GM21381 (cell line): Measurements from ENCODE around the gene RELT.

Experiments
- ATAC-seq: cut with Tn5 transposase; IDR thresholded peaks from one replicate; pipeline ENCODE4 v1.9.1; 2021; ENCODE audit warnings: mild to moderate bottlenecking, moderate library complexity; ENCODE audit not compliant: unreplicated experiment

Gene RELT

DNA sequence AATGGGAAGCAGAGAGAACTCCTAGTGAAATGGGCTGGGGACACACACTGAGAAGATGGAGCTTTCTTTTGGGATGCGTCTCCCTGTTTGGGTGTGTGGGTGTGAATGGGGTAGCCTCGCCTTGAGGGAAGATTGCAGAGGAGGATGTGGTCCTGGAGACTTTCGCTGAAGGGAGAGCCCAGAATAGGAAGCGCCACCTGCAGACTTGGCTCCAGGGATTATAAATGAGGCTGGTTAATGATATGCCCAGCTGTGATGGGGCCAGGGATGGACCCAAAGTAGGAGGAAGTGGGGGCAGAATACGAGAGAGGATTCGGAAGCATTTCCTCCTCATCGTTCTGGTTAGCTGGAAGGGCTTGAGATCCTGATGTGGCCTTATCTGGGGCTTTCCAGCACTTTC is 13.7 kb downstream of the RELT start:
- ATAC-seq: no peak

DNA sequence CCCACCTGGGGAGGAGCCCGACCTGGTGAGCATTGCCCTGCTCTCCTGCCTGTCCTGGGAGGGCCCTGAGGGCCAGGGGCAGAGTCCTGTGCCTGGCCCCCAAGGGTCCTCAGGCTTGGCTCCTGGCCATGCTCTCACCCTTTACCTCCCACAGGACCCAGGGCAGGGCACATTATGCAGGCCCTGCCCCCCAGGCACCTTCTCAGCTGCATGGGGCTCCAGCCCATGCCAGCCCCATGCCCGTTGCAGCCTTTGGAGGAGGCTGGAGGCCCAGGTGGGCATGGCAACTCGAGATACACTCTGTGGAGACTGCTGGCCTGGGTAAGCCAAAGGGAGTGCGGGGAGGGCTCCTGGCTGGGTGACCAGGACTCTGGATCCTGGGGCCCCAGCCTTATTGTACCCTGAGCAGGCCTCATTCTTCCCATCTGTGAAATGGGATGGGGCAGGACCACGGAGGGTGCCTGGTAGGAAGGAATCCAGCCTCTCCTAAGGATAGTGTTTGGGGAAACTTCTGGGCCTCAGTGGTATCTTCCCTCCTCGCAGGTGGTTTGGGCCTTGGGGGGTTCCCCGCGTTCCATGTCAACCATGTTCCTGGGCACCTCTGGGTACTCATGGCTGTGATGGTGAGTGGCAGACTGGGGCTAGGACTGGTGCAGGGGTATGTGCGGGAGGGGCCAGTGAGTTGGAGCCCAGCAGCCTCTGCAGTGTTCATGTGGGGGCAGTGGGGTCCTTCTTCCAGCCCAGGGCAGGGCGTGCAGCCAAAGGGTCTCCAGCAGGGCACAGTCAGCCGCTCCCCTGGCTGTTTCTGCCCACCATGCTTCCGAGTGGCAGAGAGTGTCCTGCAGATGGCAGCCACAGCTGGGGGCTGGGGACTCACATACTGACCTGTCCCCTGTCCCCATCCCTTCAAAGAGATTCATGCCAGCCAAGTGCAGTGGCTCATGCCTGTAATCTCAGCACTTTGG is 14.7 kb downstream of the RELT start:
- no peak for ATAC-seq

DNA sequence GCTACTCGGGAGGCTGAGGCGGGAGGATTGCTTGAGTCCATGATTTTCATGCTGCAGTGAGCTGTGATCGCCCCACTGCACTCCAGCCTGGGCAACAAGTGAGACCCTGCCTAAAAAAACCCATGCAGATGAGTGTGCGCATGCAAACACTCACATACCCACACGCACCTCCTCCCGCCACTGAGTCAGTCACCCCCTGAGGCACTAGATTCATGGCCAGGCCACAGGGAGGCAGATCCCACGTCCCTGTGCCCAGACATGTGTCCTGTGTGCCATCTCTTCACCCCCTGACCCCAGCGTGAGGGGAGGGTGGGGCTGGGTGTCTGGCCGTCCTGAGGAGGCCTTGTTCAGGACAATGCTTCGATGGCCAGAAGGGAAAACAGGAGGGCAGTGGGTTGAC is 15.5 kb downstream of the RELT start:
- no peak for ATAC-seq

DNA sequence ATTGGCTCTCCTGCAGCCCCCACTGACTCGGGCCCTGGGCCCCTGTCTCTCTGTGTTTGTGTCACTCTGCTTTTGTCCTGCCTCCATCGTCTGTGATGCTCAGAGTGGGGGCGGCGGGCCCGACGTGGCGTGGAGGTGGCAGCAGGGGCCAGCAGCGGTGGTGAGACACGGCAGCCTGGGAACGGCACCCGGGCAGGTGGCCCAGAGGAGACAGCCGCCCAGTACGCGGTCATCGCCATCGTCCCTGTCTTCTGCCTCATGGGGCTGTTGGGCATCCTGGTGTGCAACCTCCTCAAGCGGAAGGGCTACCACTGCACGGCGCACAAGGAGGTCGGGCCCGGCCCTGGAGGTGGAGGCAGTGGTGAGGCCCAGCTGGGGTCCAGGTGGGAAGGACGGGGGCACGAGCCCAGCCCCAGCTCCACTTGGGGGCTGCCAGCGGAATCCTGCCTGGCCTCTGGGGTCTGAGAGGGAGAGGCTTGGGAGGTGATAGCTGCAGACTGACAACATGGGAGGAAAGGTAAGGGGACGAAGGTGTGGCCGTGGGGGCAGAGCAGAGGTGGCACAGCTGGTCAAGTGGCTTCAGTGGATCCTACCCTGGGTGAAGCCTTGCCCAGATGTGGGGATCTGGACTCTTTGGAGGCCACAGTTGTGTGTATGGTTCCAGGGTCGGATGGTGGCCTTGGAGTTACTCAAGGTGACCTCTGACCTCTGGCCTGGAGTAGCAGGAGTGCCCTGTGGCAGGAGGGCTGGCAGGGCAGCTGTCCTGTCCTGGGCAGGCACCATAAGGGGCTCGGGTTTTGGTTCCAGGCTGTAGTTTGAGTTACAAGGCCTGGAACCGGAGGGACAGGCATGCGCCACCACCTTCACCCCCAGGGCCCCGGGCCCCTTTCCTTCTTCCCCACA is 16.2 kb downstream of the RELT start:
- no peak for ATAC-seq

DNA sequence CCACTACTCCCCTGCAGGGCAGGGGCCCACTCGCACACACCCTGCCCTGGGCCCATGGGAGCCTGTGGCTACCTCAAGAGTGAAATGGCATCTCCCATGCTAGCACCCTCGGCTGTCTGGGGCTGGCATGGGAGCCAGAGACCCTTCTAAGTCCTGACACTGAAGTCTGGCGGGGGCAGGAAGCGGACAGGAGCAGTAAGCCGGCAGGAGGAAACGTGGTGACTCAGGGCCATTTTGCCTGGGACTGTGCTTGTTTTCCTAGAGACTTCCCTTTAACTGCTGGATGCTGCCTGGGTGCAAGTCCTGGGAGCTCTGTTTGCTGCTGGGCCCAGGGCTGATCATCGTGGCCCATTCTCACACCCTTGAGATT is 16.8 kb downstream of the RELT start:
- no peak for ATAC-seq

DNA sequence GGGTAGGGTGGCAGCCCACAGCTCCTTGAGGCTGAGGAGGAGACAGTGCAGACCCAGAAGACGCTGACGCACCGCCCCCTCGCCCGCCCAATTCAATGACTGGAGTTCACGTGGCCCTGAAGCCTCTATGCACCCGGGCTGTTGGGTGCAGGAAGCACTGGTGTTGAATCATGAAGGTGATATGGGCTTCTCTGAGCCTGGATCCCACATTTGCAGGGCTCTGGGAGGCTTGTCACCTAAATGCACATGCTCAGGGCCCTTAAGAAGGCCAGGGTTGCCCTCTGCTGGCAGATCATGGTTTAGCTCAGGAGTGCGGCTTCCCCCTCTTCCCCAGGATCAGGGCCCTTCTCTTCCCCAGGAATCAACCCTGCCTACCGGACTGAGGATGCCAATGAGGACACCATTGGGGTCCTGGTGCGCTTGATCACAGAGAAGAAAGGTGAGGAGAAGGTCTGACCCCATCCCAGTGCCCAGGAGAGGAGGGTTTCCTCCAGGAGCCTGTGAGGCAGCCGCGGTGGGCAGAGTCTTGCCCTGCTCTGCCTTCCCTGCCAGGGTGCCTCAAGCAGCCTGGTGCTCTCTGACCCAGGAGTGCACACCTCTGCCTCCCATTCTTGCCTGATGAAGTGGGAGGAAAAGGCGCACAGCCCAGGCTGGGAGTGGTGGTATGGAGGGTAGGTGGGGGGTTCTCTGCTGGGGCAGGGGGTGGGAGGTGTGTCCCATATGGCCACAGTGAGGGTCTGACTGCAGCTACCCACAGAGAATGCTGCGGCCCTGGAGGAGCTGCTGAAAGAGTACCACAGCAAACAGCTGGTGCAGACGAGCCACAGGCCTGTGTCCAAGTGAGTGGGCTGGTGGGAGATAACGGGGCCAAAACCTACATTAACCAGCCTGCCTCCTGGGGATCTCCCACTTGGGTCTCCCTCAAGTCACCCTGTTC is 17.5 kb downstream of the RELT start:
- ATAC-seq: no peak

DNA sequence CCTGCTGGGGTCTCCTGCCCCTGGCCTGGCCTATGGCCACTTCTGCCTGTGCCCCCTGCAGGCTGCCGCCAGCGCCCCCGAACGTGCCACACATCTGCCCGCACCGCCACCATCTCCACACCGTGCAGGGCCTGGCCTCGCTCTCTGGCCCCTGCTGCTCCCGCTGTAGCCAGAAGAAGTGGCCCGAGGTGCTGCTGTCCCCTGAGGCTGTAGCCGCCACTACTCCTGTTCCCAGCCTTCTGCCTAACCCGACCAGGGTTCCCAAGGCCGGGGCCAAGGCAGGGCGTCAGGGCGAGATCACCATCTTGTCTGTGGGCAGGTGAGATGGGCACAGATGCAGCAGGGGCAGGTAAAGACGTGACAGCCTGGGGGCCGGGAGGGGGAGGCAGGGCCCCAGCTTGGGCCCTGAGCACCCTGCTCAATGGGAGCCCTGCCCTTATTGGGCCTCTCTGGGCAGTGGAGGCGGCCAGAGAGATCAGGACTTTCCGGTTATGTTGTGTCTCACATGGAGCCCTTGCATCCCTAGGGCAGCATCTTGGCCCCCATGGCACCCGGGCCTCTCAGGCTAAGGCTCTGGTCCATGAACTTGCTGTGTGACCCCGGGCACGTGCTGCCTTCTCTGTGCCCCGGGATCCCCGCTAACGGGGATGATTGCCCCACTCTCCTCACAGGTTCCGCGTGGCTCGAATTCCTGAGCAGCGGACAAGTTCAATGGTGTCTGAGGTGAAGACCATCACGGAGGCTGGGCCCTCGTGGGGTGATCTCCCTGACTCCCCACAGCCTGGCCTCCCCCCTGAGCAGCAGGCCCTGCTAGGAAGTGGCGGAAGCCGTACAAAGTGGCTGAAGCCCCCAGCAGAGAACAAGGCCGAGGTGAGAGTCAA is 18.5 kb downstream of the RELT start:
- no peak for ATAC-seq

DNA sequence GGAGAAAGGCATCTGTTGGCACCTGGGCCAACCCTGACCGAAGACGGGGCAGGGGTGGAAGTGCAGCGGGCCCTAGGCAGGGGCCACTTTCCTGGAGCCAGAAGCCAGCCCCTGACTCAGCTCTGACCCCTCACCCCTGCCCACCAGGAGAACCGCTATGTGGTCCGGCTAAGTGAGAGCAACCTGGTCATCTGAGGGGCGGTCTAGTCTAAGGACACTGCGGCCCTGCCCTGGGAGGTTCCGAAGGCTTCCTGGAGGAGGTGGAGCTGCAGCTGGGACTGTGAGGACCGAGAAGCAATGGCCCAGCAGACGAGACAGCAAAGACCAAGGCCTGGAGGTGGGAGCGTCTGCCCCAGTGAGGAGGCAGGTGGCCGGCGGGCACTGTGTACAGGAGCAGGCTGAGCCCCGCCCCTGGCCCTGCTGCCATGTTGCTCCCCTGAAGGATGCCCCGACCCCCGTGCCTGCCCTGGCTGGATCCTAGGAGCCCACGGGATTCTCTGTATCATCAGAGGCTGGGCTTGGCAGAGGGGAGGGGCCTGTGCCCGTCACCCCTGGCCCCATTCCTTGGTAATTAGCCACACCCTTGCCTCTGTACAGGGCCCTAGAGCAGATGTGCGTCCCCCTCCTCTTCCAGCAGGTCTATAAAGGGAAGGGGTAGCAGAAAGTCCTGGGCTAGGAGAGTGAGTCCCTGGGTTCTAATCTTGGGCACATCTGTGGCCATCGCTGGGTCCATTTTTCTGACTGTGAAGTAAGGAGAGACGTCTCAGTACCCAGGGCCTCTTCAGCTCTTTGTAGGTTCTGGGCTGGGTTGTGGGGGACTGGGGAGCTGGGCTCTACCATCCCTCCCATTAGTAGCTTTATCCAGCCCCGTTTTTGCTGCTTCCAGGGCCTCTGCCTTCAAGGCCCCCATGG is 19.4 kb downstream of the RELT start:
- ATAC-seq: no peak

DNA sequence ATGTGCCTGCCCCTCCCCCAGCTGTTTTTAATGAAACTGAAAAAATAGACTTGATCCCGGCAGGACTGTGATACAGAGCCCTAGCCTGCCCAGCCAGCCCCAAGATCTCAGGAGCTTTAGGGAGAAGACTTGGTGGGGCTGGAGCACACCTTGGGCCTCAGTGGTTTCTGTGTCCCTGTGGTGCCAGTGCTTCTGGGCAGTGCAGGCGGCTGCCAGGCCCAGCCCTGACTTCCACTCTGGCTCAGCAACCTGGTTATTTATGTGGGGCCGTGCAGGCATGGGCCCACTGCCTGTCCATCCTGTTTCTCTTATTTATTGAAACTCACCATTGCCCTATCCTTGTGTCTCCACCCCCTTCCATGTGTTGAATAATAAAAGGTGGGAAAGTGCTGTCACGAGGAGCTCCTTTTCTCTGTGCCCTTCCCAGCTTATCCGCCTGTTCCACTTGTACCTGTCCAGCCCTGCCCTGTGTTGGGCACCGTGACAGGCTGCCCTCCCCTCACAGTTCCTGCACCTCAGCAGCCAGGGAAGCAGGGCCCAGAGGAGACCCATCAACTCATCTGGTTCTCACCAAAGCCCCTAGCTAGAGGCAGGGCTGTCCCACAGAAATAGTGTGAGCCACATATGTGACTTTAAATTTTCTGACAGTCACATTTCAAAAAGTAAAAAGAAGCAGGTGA is 20.2 kb downstream of the RELT start:
- ATAC-seq: no peak

DNA sequence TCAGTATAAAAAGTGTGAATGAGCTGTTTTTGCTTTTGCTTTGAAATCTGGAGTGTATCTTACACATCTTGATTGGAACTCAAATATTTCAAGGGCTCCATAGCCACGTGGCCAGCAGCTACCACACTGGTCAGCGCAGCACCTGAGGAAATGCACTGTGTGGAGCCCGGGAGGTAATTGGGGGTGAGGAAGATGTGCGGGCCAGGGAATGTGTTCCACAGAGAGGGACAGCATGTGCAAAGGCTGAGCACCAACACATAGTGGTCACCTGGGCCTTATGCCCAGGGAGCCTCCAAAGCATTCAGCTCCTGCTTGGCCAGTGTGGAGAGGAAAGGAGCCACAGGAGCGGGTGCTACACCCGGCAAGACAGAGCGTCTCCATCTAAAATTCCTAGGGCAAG is 20.8 kb downstream of the RELT start:
- no peak for ATAC-seq

DNA sequence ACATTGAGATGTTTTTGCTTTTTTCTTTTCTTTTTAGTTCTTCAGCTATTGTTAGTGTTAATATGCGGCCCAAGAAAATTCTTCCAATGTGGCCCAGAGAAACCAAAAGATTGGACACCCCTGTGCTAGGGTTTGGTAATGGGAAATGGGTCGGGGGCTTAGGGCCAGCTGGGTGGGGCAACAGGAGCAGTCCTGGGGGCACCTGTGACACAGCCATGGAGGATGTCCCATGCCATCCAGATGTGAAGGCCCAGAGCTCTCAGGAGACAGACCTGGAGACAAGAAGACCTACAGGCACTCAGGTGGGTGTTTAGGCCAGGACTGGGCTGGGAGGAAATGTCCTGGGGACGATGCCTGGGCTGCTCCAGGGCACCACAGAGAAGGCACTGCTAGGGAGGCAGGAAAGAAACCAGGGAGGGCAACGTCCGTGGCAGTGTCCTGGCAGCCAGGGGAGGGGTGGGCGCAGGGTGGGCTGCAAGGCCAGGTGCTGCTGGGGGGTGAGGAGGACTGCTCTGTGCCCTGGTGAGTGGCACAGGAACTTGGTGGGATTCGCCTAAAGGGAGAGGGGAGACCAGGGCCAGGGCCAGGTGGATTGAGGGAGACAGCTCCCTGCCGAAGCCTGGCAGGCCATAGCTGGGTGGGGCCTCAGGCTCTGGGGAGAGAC is 21.4 kb downstream of the RELT start:
- no peak for ATAC-seq

DNA sequence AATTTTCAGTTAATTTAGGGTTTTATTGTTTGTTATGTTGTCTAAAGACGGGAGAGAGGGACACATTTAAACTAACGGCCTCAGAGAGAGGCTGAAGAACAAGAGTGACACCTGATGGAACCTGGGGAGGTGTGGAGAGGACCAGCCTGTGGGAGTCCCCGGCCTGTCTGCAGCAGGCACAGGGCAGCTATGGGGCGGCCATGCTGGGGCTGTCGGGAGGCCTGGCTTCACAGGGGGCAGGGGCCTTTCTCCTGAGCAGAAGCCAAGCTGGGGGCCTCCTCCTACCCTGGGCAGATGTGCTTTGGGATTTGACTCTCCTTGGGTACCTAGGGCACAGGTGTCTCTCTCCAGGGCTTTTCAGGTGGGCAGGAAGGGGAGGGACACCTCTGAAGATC is 21.9 kb downstream of the RELT start:
- no peak for ATAC-seq

DNA sequence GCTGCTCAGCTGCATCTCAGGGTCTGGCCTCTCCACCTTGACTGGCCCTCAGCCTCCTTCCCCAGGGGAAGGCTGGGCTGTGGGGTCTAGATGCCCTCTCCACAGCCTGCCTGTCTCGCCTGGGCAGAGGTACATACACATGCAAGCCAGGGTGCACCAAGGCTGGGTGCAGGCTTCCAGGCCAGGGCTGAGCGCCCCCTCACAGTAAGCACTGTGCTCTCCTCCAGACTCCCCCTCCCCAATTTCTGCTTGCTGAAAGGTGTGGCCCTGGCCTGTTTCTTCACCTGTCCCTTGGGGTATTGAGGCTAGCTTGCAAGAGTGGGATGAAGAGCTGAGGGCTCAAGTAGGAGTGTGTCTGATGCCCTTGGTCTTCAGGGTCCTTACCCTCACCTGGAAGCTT is 22.5 kb downstream of the RELT start:
- no peak for ATAC-seq

DNA sequence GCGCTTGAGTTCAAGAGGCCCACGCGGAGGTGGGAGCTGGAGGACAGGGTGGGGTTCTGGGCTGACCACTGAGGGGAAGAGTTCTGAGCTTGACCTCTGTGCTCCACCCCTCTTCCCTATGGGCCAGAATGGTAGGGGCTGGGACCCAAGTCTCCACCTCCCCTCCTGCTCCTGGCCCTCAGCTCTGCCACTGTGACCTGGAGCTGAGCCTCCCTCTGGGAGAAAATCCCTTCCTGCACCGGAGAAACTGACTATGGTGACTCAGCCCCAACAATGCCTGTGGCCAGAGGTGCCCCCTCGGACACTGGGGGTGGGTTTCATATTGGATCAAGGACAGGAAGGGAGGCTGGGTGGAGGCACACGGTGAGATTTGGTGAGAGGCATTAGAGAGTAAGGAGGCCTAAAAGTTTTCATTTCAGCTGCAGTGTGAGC is 23.0 kb downstream of the RELT start:
- ATAC-seq: no peak

DNA sequence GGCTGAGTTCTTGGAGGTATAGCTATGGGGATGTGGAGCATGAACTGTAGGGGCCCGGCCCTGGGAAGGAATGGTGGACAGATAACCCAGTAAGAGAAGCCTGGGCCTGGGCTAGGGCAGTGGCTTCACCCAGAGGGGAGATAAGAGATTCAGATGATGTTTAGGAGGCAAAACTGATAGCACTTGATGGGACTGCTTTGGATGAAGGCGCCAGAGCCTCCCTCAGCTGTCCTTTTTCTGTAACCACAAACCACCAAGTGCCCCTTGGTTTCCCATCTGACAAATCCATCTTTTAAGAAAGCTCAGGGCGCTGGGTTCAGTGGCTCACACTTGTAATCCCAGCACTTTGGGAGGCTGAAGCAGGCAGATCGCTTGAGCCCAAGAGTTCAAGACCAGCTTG is 23.4 kb downstream of the RELT start:
- no peak for ATAC-seq

DNA sequence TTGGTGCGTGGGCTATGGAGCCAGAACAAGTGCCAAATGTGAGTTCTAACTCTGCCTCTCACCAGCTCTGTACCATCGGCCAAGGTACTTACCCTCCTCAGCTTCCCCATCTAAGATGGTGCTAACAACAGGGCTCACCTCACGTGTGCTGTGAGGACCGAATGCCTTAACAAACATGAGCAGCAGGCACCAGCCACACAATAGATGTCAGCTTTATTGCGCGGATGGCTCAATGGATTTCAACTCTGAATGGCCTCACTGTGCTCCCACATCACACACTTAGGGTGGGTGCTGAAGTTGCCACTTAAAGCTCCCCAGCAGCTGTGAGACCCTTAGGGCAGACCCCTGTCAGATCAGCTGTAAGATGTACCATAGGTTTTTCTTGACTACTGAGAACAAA is 24.1 kb downstream of the RELT start:
- no peak for ATAC-seq

DNA sequence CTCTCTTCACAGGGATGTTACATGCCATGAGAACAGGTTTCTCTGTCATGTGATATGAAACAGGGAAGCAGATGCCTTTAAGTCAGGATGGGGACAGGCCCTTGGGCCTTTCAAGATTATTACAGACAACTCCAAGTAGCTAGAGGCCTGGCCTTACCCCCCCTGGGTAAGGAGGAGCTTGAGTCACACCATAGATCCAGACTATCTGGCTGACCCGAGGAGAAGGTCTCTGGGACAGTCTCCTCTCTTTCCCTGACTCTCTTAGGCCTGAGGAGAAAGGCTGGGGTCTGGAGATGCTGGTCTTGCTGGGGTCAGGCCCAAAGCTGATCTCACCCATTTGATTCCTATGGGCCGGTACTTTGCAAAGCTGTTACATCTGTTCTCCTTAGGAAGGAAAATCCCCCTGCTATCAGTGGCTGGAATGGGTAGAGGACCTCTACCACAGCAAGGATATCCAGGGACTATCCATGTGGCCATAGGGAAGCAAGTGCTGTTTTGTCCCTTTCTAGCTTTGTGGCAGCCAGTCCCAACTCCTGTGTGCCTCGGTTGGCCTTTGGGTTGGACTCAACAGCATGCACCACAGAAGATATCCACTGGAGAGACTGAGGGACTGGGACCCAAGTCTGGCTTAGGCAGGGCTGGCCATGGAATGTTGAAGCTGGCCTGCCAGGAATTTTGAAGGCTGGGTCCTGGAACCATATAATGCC is 25.2 kb downstream of the RELT start:
- ATAC-seq: no peak
